Left colon (tissue), 2 donors: ENCODE results near the gene KCNQ4. TPM values are rescaled to one million over a fixed set of nuclear protein-coding genes. Genes with fewer than 3 reads are reported as not detected.

Experiments used
- ATAC-seq: fragments of 200-7000 bp; cut with Tn5 transposase; one replicate; pipeline ENCODE4 v1.9.1; 2020; ENCODE audit warnings: mild to moderate bottlenecking, moderate library complexity
- DNase-seq, 2 donors: peaks; one replicate each; pipeline ENCODE4 v3.0.0-alpha.2; 2020
- intact Hi-C, 2 donors: fragments of 100-400 bp; cut with DNase I in 1 of 2; cut with micrococcal nuclease in 1 of 2; formaldehyde crosslinking; loops; one replicate each; pipeline versions ENCODE4 v1.11.2 to v1.14.0; 2022; cut with DNase I, micrococcal nuclease
- total RNA-seq, 2 donors: library from RNA; stranded (reverse); fragmentation: NEBNext Ultra II Directional; extraction: Animal tissue kit (Norgen Biotek cat#: 25700); gene quantifications; one replicate each; pipeline ENCODE4 v1.2.1, GENCODE V29; 2021
- donor health status: DM: no; HTN: no; CAD: no.
- donor health status: DM: yes; HTN: yes; CAD: no.

The KCNQ4 gene
- total RNA-seq, 2 donors from 2014 or later: 2.1 to 2.4 TPM

GRCh38 chr1:40788561-40789341 is 5.2 kb downstream of the KCNQ4 start:
- DNase-seq: no peak
- no peak for ATAC-seq
- intact Hi-C loops: no loop called here

GRCh38 chr1:40789342-40789598 is 5.7 kb downstream of the KCNQ4 start:
- no peak for DNase-seq
- no peak for ATAC-seq
- intact Hi-C loops: no loop called here

- no peak for DNase-seq
- ATAC-seq: no peak
- intact Hi-C loops: no loop called here
Measured at GRCh38 chr1:40789661-40790430, 6.3 kb downstream of the KCNQ4 start.

GRCh38 chr1:40792036-40792435 is 8.4 kb downstream of the KCNQ4 start:
- DNase-seq: no peak
- intact Hi-C loops: no loop called here
- no peak for ATAC-seq

- intact Hi-C loops: no loop called here
Measured at GRCh38 chr1:40793617-40794016, 10.0 kb downstream of the KCNQ4 start.

GRCh38 chr1:40794048-40794447 is 10.5 kb downstream of the KCNQ4 start:
- intact Hi-C loops: no loop called here
- no peak for DNase-seq
- no peak for ATAC-seq

More at GRCh38 chr1:40793617-40794016, 10.0 kb downstream of the KCNQ4 start:
- ATAC-seq (no peak), DNase-seq (no peak)

GRCh38 chr1:40794974-40795715 is 11.6 kb downstream of the KCNQ4 start:
- ATAC-seq: no peak
- intact Hi-C loops: no loop called here
- DNase-seq: no peak

GRCh38 chr1:40795811-40796586 is 12.4 kb downstream of the KCNQ4 start:
- DNase-seq: no peak
- ATAC-seq: no peak

GRCh38 chr1:40796939-40797667 is 13.5 kb downstream of the KCNQ4 start:
- ATAC-seq (no peak), DNase-seq (peak in 1 of 2 donors; percentile 44)
- intact Hi-C loops: no loop called here

More at GRCh38 chr1:40795811-40796586, 12.4 kb downstream of the KCNQ4 start:
- intact Hi-C loops: no loop called here

- ATAC-seq (no peak), DNase-seq (no peak)
- intact Hi-C loops: no loop called here
Measured at GRCh38 chr1:40797668-40798010, 14.1 kb downstream of the KCNQ4 start.

GRCh38 chr1:40798366-40799281 is 15.0 kb downstream of the KCNQ4 start:
- intact Hi-C loops: no loop called here
- peak in 1 of 2 donors; percentile 46 for DNase-seq

GRCh38 chr1:40799351-40799867 is 15.8 kb downstream of the KCNQ4 start:
- ATAC-seq: no peak
- peak in 1 of 2 donors; percentile 47 for DNase-seq

More at GRCh38 chr1:40798366-40799281, 15.0 kb downstream of the KCNQ4 start:
- no peak for ATAC-seq

GRCh38 chr1:40801742-40802077 is 18.1 kb downstream of the KCNQ4 start:
- DNase-seq: no peak
- ATAC-seq: no peak
- intact Hi-C loops: no loop called here

More at GRCh38 chr1:40799351-40799867, 15.8 kb downstream of the KCNQ4 start:
- intact Hi-C loops: no loop called here

GRCh38 chr1:40802078-40802741 is 18.6 kb downstream of the KCNQ4 start:
- ATAC-seq (peak; percentile 96), DNase-seq (peak; percentile 86 to 89)
- intact Hi-C loops: no loop called here

GRCh38 chr1:40802742-40803113 is 19.1 kb downstream of the KCNQ4 start:
- ATAC-seq: no peak
- no peak for DNase-seq
- intact Hi-C loops: no loop called here

- DNase-seq (no peak), ATAC-seq (no peak)
- intact Hi-C loops: no loop called here
Measured at GRCh38 chr1:40803447-40803846, 19.9 kb downstream of the KCNQ4 start.

GRCh38 chr1:40803902-40804301 is 20.3 kb downstream of the KCNQ4 start:
- no peak for DNase-seq
- no peak for ATAC-seq
- intact Hi-C loops: no loop called here
